BJ (cell line): ENCODE data around the gene CRAMP1. TPM values are rescaled to one million over a fixed set of nuclear protein-coding genes. Genes with fewer than 3 reads are reported as not detected.
A peak's percentile ranks its signal among the peaks of the same experiment; 100 is the strongest.

Source experiments
- CTCF ChIA-PET: fragments of 350-600 bp; formaldehyde crosslinking; extraction: SDS; loops from one replicate; lab custom pipeline; 2021; ENCODE audit warnings: antibody characterized with exemption, inconsistent platforms; lab: Yijun Ruan, JAX
- POLR2A ChIA-PET: fragments of 300-600 bp; sonication (Branson Sonifier 250); formaldehyde crosslinking; extraction: SDS; loops from one replicate; lab custom pipeline; 2021; ENCODE audit warnings: antibody characterized with exemption; lab: Charles Lee
- DNase-seq: peaks from one replicate; pipeline ENCODE4 v3.0.0-alpha.2; 2011; ENCODE audit warnings: low read depth
- H3K27me3 ChIP-seq: 2 replicates; pipeline ENCODE4 v1.6.0; 2011; ENCODE audit warnings: low read length; ENCODE audit not compliant: control insufficient read depth, insufficient read depth
- H3K36me3 ChIP-seq: 2 replicates; pipeline ENCODE4 v1.5.1; 2011; ENCODE audit warnings: low read length; ENCODE audit not compliant: control insufficient read depth, insufficient read depth
- H3K4me3 ChIP-seq: 2 replicates; pipeline ENCODE4 v1.5.1; 2011; ENCODE audit warnings: low read depth, mild to moderate bottlenecking, control low read depth, low read length
- CTCF ChIP-seq: IDR thresholded peaks from 2 replicates; pipeline ENCODE4 v1.5.1; 2011; ENCODE audit warnings: low read depth, mild to moderate bottlenecking, control low read depth, inconsistent platforms, low read length, moderate library complexity; ENCODE audit not compliant: insufficient read depth
- polyA plus RNA-seq: library from polyadenylated mRNA; depleted of rRNA; stranded (reverse); fragments of >200 nt; gene quantifications from 2 replicates; pipeline ENCODE4 v1.2.3, GENCODE V29; 2011

The CRAMP1 gene
- polyA plus RNA-seq, 1 experiment: 8.0 TPM

- DNase-seq: no peak
- H3K27me3 ChIP-seq: no peaks in the 10 kb centered on the region
- ChIA-PET POLR2A (no interaction called here), CTCF (no interaction called here)
- peaks cover 6% of the 10 kb centered on the region for H3K36me3 ChIP-seq
- peak overlapping the region; percentile 86 for H3K4me3 ChIP-seq
- TF ChIP-seq CTCF: no peak
Observed at GRCh38 chr16:1613211-1613622, 1.1 kb downstream of the CRAMP1 start.

GRCh38 chr16:1613728-1614455 is 1.7 kb downstream of the CRAMP1 start:
- POLR2A ChIA-PET: no interaction called here
- CTCF ChIA-PET: no interaction called here

GRCh38 chr16:1614456-1615102 is 2.4 kb downstream of the CRAMP1 start:
- Histone ChIP-seq H3K4me3 (peak overlapping the region; percentile 86), H3K27me3 (no peaks in the 10 kb centered on the region), H3K36me3 (peaks cover 7% of the 10 kb centered on the region)
- no peak for DNase-seq
- TF ChIP-seq CTCF: no peak
- CTCF ChIA-PET: interaction anchor here (1.5 kb wide), 1 partner anchor 91 kb away, joined by 6 read pairs; the partner anchor contains the start of gene MAPK8IP3
- POLR2A ChIA-PET: no interaction called here

More at GRCh38 chr16:1613728-1614455, 1.7 kb downstream of the CRAMP1 start:
- peaks cover 7% of the 10 kb centered on the region for H3K36me3 ChIP-seq
- H3K4me3 ChIP-seq: peak overlapping the region; percentile 86
- no peak for TF ChIP-seq CTCF
- DNase-seq: no peak
- H3K27me3 ChIP-seq: no peaks in the 10 kb centered on the region

GRCh38 chr16:1615761-1616160 is 3.6 kb downstream of the CRAMP1 start:
- ChIA-PET CTCF (interaction anchor here (1.5 kb wide), 1 partner anchor 90 kb away, joined by 6 read pairs; the partner anchor contains the start of gene MAPK8IP3), POLR2A (no interaction called here)
- Histone ChIP-seq H3K36me3 (peaks cover 13% of the 10 kb centered on the region), H3K4me3 (peak overlapping the region; percentile 86), H3K27me3 (no peaks in the 10 kb centered on the region)
- no peak for TF ChIP-seq CTCF
- peak; percentile 9 for DNase-seq

GRCh38 chr16:1619976-1620375 is 7.8 kb downstream of the CRAMP1 start:
- no peak for TF ChIP-seq CTCF
- POLR2A ChIA-PET: no interaction called here
- DNase-seq: no peak
- Histone ChIP-seq H3K27me3 (no peaks in the 10 kb centered on the region), H3K36me3 (peaks cover 16% of the 10 kb centered on the region), H3K4me3 (no peak overlapping the region)
- CTCF ChIA-PET: no interaction called here
